ENCODE measurements around the gene TSHZ2.
A peak's percentile ranks its signal among the peaks of the same experiment; 100 is the strongest.

Gene TSHZ2, protein sequence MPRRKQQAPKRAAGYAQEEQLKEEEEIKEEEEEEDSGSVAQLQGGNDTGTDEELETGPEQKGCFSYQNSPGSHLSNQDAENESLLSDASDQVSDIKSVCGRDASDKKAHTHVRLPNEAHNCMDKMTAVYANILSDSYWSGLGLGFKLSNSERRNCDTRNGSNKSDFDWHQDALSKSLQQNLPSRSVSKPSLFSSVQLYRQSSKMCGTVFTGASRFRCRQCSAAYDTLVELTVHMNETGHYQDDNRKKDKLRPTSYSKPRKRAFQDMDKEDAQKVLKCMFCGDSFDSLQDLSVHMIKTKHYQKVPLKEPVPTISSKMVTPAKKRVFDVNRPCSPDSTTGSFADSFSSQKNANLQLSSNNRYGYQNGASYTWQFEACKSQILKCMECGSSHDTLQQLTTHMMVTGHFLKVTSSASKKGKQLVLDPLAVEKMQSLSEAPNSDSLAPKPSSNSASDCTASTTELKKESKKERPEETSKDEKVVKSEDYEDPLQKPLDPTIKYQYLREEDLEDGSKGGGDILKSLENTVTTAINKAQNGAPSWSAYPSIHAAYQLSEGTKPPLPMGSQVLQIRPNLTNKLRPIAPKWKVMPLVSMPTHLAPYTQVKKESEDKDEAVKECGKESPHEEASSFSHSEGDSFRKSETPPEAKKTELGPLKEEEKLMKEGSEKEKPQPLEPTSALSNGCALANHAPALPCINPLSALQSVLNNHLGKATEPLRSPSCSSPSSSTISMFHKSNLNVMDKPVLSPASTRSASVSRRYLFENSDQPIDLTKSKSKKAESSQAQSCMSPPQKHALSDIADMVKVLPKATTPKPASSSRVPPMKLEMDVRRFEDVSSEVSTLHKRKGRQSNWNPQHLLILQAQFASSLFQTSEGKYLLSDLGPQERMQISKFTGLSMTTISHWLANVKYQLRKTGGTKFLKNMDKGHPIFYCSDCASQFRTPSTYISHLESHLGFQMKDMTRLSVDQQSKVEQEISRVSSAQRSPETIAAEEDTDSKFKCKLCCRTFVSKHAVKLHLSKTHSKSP (N-terminal part only)

DNA sequence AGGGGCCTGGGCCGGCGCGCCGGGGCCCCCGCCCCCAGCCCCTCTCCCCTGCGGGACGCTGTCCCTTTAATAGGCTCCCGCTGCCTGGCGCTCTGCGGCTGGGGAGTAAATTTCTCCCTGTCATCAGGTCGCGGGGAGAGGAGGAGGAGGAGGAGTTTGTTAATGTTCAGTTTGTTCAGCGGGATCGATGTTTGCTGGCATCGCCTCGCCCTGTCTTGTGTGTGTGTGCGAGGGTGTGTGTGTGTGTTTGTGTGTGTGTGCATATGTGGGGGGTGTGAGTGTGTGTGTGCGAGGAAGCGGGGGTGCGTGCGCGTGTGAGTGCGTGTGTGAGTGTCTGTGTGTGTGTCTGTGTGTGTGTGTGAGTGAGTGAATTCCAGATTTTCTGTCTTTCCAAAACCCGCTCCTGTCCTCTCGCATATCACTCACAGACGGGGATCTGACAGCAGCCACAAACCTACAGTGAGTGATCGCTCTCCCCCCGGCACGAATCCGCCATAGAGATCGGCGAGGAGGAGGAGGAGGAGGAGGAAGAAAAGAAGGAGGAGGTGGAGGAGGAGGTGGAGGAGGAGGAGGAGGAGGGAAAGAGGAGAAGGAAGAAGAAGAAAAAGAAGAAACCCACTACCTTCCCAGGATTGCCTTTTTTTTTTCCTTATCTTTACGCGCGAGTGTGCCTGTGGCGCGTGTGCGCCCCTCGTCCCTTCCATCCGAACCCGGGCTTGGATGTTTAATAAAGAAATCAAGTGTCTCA, at the start of gene TSHZ2:
TSS of gene TSHZ2 (plus strand) at position 169 of the 748 bp plus-strand sequence. CDS start 936 bp downstream, outside the sequence.
- Histone ChIP-seq H3K4me3 (ENCODE audit: low read depth in 1 of 5, low read length in 5 of 5) (peak within 1 kb of the TSS; percentile 78 to 93 (median 81)), H3K27me3 (ENCODE audit: control insufficient read depth in 5 of 5, insufficient read depth in 4 of 5, low read length in 5 of 5) (peaks cover 0 to 6% (median 2%) of the 10 kb centered on the region in 5 donors), H3K27ac (ENCODE audit: low read depth, low read length) (peak within 1 kb of the TSS; percentile 74), H3K9ac (ENCODE audit: low read length in 5 of 5) (peak within 1 kb of the TSS; percentile 70 to 90 (median 77)), H3K4me1 (ENCODE audit: control insufficient read depth in 5 of 5, insufficient read depth in 5 of 5, low read length in 5 of 5) (peaks cover 0 to 30% (median 21%) of the 10 kb centered on the region in 5 donors), H3K9me3 (ENCODE audit: control insufficient read depth in 5 of 5, low read length in 5 of 5) (no peaks in the 10 kb centered on the region), H3K36me3 (ENCODE audit: control insufficient read depth in 5 of 5, insufficient read depth in 5 of 5, low read length in 5 of 5) (no peaks in the 10 kb centered on the region)

DNA sequence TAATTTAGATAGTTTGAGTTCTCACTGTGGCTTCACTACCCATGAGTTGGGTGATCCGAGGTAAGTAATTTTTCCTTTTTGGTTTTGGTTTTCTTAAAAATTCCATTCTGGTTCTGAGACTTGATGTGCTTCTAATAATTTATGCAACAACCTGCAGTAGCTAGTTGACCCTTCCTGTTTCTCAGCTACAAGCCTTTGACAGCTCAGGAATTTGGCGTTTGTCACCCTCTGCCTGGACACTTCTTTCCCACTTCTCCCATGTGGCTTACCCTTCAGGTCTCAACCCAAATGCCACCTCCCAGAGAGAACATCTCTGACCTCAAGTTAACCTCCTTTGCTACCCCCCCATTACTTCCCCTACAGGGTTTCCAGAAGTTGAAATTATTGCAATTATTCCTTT, 49.7 kb upstream of the TSHZ2 start:
- Histone ChIP-seq H3K9ac (ENCODE audit: low read length in 5 of 5) (no peak overlapping the region), H3K9me3 (ENCODE audit: control insufficient read depth in 5 of 5, low read length in 5 of 5) (no peaks in the 10 kb centered on the region), H3K4me1 (ENCODE audit: control insufficient read depth in 5 of 5, insufficient read depth in 5 of 5, low read length in 5 of 5) (peaks cover 0 to 6% (median 0%) of the 10 kb centered on the region in 5 donors), H3K4me3 (ENCODE audit: low read depth in 1 of 5, low read length in 5 of 5) (no peak overlapping the region), H3K36me3 (ENCODE audit: control insufficient read depth in 5 of 5, insufficient read depth in 5 of 5, low read length in 5 of 5) (no peaks in the 10 kb centered on the region), H3K27me3 (ENCODE audit: control insufficient read depth in 5 of 5, insufficient read depth in 4 of 5, low read length in 5 of 5) (no peaks in the 10 kb centered on the region), H3K27ac (ENCODE audit: low read depth, low read length) (no peak overlapping the region)

DNA sequence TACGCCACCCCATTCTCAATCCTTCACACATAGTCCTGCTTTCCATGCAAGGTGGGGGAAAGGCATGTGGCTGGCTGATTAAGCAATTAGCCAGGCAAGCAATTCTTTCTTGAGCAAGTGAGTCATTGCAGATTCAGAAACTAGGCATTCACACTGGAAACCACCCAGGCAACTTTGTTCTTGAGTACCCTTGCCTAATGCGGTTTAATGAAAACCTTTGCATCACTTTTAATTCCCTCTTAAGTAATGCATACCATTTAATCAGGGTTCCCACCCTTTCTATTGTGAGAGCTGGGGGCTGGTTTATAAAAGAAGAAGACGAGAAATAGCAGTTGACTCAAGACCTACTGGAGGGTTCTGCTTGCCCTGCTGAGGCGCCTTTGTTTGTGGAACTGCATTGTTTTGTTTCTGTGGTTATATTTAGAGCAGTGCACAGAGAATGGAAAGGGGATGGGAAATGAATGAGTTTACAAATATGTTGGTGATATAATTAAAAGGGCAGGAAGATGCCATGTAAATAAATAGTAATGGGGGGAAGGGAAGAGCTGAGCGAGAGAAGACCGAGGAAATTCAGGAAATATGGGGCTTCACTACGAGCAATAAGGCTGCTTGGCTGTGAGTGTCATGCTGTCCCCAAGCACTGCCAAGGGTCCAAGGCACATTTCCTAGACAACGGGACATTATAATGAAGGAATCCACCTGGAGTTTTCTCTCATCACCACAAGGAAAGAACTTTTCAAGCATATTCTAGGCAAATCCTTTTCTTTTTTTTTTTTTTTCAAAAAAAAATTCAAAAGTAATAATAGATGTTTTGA, 48.8 kb upstream of the TSHZ2 start:
- Histone ChIP-seq H3K27me3 (ENCODE audit: control insufficient read depth in 5 of 5, insufficient read depth in 4 of 5, low read length in 5 of 5) (no peaks in the 10 kb centered on the region), H3K4me1 (ENCODE audit: control insufficient read depth in 5 of 5, insufficient read depth in 5 of 5, low read length in 5 of 5) (peaks cover 0 to 6% (median 0%) of the 10 kb centered on the region in 5 donors), H3K36me3 (ENCODE audit: control insufficient read depth in 5 of 5, insufficient read depth in 5 of 5, low read length in 5 of 5) (no peaks in the 10 kb centered on the region), H3K4me3 (ENCODE audit: low read depth in 1 of 5, low read length in 5 of 5) (no peak overlapping the region), H3K9me3 (ENCODE audit: control insufficient read depth in 5 of 5, low read length in 5 of 5) (no peaks in the 10 kb centered on the region), H3K9ac (ENCODE audit: low read length in 5 of 5) (peak overlapping the region in 1 of 5 donors; percentile 14), H3K27ac (ENCODE audit: low read depth, low read length) (no peak overlapping the region)

DNA sequence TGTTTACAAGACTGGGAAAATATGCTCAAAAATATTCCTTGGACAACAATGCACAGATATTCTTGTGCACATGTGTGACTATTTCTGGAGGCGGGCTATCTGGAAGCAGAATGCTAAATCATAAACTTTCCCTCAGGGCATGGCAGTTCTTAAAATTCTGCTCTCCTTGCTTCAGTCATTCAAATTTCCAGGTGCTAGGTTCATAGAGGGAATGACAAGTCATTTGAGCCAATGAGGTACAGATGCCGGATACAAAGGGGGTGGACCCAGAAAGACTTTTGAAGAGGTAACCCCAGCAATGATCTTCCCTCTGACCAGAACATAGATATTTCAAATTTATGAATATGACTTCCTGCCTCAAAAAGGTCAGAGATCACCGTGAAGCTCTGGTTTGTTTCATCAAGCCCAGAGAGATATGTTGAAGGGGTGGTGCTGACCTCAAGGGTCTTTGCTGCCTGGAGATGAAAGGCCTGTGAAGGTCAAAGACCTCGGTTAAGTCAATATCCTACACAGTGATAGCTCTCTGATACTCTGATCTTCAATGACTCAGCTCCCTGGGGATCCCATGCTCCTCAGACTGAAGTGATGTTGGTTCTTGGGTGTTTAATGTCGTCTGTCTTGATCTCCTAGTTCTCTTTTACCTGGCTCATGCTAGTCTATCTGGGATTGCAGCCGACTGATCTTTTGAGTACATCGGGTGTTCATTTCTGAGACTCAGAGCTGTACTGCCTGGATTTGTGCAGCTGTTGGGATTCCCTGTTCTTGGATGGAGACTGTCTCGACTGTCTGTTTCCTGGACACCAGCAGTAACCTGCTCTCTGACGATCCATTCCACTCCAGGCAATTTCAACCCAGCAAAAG, 47.5 kb upstream of the TSHZ2 start:
- no peaks in the 10 kb centered on the region for H3K27me3 ChIP-seq (ENCODE audit: control insufficient read depth in 5 of 5, insufficient read depth in 4 of 5, low read length in 5 of 5)
- H3K4me1 ChIP-seq (ENCODE audit: control insufficient read depth in 5 of 5, insufficient read depth in 5 of 5, low read length in 5 of 5) = peaks cover 0 to 6% (median 0%) of the 10 kb centered on the region in 5 donors
- H3K4me3 ChIP-seq (ENCODE audit: low read depth in 1 of 5, low read length in 5 of 5) = no peak overlapping the region
- no peaks in the 10 kb centered on the region for H3K36me3 ChIP-seq (ENCODE audit: control insufficient read depth in 5 of 5, insufficient read depth in 5 of 5, low read length in 5 of 5)
- H3K27ac ChIP-seq (ENCODE audit: low read depth, low read length) = no peak overlapping the region
- no peaks in the 10 kb centered on the region for H3K9me3 ChIP-seq (ENCODE audit: control insufficient read depth in 5 of 5, low read length in 5 of 5)
- H3K9ac ChIP-seq (ENCODE audit: low read length in 5 of 5) = no peak overlapping the region

DNA sequence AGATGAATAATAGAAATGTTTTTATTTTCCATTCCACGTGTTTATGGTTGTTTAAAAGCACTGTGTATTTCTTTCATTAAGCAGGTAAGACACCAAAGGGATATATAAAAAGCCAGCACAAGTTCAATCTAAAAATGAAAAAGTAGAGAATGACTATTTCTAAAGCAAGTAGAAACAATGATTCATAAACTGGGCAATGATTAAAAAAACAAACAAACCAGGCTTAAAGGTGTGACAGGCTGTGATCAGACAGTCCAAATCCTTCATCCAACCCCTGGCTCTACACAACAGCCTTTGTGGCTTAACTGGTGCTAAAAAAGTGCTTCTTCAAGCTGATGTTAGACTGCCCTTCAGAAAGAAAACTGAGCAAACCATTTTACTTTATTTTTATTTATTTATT, 45.7 kb upstream of the TSHZ2 start:
- Histone ChIP-seq H3K4me1 (ENCODE audit: control insufficient read depth in 5 of 5, insufficient read depth in 5 of 5, low read length in 5 of 5) (peaks cover 0 to 6% (median 0%) of the 10 kb centered on the region in 5 donors), H3K4me3 (ENCODE audit: low read depth in 1 of 5, low read length in 5 of 5) (no peak overlapping the region), H3K36me3 (ENCODE audit: control insufficient read depth in 5 of 5, insufficient read depth in 5 of 5, low read length in 5 of 5) (no peaks in the 10 kb centered on the region), H3K27ac (ENCODE audit: low read depth, low read length) (no peak overlapping the region), H3K9me3 (ENCODE audit: control insufficient read depth in 5 of 5, low read length in 5 of 5) (no peaks in the 10 kb centered on the region), H3K9ac (ENCODE audit: low read length in 5 of 5) (no peak overlapping the region), H3K27me3 (ENCODE audit: control insufficient read depth in 5 of 5, insufficient read depth in 4 of 5, low read length in 5 of 5) (no peaks in the 10 kb centered on the region)

DNA sequence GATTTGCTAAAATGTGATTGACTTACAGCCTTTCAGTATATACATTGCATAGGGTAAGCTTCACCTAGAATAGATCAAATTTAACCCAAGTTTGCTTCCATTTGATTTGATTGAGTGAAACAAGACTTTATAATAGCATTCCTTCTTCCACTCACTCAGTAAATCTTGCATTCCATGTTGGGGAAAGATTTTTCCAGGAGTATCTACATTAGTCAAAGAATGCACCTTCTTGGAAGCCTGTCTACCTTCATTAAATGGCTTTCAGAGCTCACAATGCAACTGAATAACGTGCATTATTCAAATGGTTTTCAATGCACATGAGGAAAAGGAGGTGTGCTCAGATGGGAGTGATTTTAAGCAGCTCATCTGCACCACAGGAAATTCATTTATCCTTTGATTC, 38.3 kb upstream of the TSHZ2 start:
- Histone ChIP-seq H3K4me3 (ENCODE audit: low read depth in 1 of 5, low read length in 5 of 5) (no peak overlapping the region), H3K9ac (ENCODE audit: low read length in 5 of 5) (no peak overlapping the region), H3K9me3 (ENCODE audit: control insufficient read depth in 5 of 5, low read length in 5 of 5) (no peaks in the 10 kb centered on the region), H3K27me3 (ENCODE audit: control insufficient read depth in 5 of 5, insufficient read depth in 4 of 5, low read length in 5 of 5) (no peaks in the 10 kb centered on the region), H3K4me1 (ENCODE audit: control insufficient read depth in 5 of 5, insufficient read depth in 5 of 5, low read length in 5 of 5) (peaks cover 0 to 3% (median 0%) of the 10 kb centered on the region in 5 donors), H3K36me3 (ENCODE audit: control insufficient read depth in 5 of 5, insufficient read depth in 5 of 5, low read length in 5 of 5) (no peaks in the 10 kb centered on the region), H3K27ac (ENCODE audit: low read depth, low read length) (no peak overlapping the region)

DNA sequence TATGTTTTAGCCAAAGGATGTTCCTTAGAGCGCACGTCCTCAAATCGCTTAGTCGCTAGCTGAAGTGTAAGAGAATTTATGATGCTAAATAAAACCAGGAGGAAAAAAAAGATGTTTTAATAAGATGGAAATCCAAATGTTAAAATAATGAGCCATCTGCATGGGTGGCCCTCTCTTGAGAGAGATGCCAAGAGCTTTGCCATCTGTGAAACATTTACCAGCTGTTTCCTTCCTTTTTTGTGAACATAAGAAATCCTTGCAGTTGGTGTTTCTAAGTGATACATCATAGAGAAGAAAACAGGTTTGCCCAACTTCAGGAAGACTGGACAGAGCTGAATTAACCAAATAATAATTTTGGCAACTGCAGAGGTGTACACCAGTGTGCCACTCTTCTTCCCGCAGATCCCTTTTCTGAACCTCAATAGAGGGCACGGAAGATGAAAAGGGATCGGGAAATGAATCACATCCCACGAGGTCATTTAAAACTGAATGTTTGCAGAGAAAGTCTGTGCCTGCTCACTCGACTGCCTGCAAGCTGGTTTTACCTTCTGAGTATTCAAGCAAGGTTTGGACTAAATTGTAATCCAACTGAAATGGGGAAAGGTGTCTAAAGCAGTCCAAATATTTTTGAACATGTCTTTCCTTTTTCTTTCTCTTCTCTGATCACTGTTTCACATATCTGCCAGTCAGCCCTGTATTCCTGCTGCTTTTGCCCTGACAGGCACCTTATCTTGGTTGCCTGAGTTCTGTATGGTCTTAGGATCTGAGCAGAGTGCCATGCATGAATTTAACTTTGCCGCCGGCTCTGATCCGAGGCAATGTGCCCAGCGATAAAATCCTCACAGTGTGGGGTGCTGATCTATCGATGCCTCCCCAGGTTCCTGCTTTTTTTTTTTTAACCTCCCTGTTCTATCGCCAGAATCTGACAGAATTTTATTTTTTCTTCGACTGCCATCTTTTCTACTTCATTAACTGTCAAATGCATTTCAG, 35.5 kb upstream of the TSHZ2 start:
- Histone ChIP-seq H3K4me1 (ENCODE audit: control insufficient read depth in 5 of 5, insufficient read depth in 5 of 5, low read length in 5 of 5) (peaks cover 0 to 3% (median 0%) of the 10 kb centered on the region in 5 donors), H3K27ac (ENCODE audit: low read depth, low read length) (no peak overlapping the region), H3K36me3 (ENCODE audit: control insufficient read depth in 5 of 5, insufficient read depth in 5 of 5, low read length in 5 of 5) (no peaks in the 10 kb centered on the region), H3K9me3 (ENCODE audit: control insufficient read depth in 5 of 5, low read length in 5 of 5) (no peaks in the 10 kb centered on the region), H3K4me3 (ENCODE audit: low read depth in 1 of 5, low read length in 5 of 5) (no peak overlapping the region), H3K27me3 (ENCODE audit: control insufficient read depth in 5 of 5, insufficient read depth in 4 of 5, low read length in 5 of 5) (no peaks in the 10 kb centered on the region), H3K9ac (ENCODE audit: low read length in 5 of 5) (no peak overlapping the region)

DNA sequence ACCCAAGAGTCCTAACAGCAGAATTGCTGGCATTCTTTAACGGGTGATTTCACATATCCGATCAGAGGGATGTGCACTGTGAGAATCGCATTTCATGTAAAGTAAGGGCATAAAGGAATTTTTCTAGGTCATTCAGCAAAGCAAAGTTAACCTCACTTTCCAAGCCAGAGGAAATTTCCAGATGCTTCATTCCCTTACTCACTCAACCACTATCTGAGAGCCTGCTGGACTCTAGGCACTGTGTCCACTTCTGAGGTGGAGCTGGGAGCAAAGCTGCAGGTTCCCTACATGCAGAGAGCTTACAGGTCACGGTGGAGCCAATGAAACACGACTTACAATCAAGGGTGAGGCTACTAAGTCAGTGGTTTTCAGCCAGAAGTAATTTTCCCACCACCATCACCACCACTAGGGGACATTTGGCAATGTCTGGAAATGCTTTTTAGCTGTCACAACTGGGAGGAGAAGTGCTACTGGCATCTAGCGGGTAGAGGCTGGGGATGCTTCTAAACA, 34.5 kb upstream of the TSHZ2 start:
- Histone ChIP-seq H3K27me3 (ENCODE audit: control insufficient read depth in 5 of 5, insufficient read depth in 4 of 5, low read length in 5 of 5) (no peaks in the 10 kb centered on the region), H3K4me1 (ENCODE audit: control insufficient read depth in 5 of 5, insufficient read depth in 5 of 5, low read length in 5 of 5) (peaks cover 0 to 3% (median 0%) of the 10 kb centered on the region in 5 donors), H3K9me3 (ENCODE audit: control insufficient read depth in 5 of 5, low read length in 5 of 5) (no peaks in the 10 kb centered on the region), H3K9ac (ENCODE audit: low read length in 5 of 5) (no peak overlapping the region), H3K27ac (ENCODE audit: low read depth, low read length) (no peak overlapping the region), H3K36me3 (ENCODE audit: control insufficient read depth in 5 of 5, insufficient read depth in 5 of 5, low read length in 5 of 5) (no peaks in the 10 kb centered on the region), H3K4me3 (ENCODE audit: low read depth in 1 of 5, low read length in 5 of 5) (no peak overlapping the region)
